GM19239 (cell line): ENCODE measurements around the gene CTDSPL2.
A peak's percentile ranks its signal among the peaks of the same experiment; 100 is the strongest.
"Not testable (repeated sequence)": the region's sequence is repeated elsewhere in the genome, so short reads cannot be mapped to it uniquely, and the experiment has no call there.

Source experiments
- DNase-seq: peaks from one replicate; pipeline ENCODE4 v3.0.0; 2011; ENCODE audit warnings: low spot score; ENCODE audit not compliant: insufficient read length
- FAIRE-seq: peaks from 2 replicates; lab custom pipeline; 2011; peaks lifted over from hg19 to GRCh38; lab: Jason Lieb, UNC

CTDSPL2 gene

DNA sequence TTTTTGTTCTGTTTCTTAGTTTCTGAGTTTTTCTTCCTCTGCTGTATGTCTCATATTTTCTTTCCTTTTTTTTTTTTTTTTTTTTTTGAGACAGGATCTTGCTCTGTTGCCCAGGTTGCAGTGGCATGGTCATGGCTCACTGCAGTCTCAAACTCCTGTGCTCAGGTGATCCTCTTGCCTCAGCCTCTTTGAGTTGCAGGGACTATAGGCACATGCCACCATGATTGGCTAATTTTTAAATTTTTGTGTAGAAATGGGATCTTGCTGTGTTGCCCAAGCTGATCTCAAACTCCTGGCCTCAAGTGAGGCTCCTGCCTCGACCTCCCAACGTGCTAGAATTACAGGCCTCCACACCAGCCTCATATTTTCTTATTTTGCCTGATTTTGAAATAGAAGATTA lies 51.9 kb downstream of the CTDSPL2 start:
- FAIRE-seq, result no peak
- no peak for DNase-seq

DNA sequence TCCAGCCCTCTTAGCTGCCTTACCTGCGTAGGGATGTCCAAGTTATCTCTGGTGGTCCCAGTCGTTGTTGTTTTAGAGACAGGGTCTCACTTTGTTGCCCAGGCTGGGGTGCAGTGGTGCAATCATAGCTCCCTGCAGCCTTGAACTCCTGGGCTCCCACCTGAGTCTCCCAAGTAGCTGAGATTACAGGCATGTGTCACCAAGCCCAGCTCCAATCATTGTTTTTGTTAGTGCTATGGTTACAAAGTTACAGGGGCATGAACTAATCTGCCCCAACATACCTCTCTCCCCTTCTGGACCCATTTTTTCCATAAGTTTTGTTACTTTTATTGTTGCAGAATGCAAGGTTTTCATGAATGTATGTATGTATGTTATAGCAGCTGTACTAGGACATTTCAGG lies 54.7 kb downstream of the CTDSPL2 start:
- DNase-seq, result no peak
- FAIRE-seq, result no peak

DNA sequence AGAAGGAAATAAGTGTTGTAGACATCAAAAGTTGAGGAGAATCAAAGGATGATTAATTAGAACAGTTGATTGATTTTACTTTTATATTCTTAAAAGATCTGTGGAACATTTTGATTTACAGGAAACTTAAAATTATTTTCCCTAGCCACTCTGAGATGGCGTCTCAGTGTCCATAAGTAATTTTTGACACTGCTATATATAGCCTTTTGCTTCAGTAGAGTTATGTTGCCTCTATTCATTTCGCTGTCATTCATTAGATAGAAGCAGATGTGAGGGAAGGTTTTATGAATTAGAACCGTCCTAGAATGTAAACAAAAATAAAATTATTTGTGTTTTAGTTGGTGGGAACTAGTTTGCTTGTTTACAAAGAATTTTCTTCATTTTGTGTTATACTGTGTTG lies 58.5 kb downstream of the CTDSPL2 start:
- FAIRE-seq (no peak), DNase-seq (no peak)

DNA sequence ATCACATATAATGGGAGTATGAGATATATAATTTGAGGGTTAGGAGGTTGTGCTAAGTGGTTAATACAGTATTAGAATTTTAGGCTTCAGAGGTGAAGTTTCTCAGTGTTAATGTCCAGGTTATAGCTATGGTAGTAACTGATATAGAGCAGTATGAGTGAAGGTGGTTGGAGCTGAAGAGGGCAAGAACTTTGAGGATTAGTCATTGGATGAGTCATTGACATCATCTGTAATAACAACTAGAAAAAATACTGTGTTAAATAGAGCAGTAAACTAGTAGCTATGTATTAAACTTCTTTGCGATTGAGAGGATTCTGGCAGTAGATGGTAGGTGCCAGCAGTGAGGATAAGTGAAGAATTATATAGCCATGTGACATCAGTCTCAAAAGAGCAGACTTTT lies 62.0 kb downstream of the CTDSPL2 start:
- DNase-seq, result no peak
- FAIRE-seq, result no peak

- no peak for FAIRE-seq
- DNase-seq, result no peak
These were observed 63.2 kb downstream of the CTDSPL2 start for GRCh38 chr15:44490622-44491021.

GRCh38 chr15:44492040-44492439 lies 64.6 kb downstream of the CTDSPL2 start:
- FAIRE-seq (no peak), DNase-seq (no peak)

DNA sequence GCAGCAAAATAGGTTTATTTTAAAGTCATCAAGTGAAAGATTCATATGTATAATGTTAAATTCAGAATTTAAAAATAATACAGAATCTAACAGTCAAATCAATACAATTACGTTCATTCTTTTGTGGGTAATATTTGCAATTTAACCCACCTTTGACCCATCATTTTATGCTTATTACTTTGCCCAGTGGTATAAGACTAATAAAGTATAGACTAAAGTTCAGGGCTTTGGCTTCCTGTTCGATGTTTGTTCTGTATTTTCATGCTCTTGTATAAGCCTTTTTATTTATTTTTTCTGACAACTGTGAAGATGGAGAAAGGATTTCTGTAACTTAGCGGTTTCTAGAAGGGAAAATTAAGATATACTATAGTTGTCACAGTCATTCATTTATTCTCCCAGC lies 65.2 kb downstream of the CTDSPL2 start:
- DNase-seq (no peak), FAIRE-seq (no peak)

GRCh38 chr15:44495562-44495961 lies 68.1 kb downstream of the CTDSPL2 start:
- DNase-seq (no peak), FAIRE-seq (no peak)

DNA sequence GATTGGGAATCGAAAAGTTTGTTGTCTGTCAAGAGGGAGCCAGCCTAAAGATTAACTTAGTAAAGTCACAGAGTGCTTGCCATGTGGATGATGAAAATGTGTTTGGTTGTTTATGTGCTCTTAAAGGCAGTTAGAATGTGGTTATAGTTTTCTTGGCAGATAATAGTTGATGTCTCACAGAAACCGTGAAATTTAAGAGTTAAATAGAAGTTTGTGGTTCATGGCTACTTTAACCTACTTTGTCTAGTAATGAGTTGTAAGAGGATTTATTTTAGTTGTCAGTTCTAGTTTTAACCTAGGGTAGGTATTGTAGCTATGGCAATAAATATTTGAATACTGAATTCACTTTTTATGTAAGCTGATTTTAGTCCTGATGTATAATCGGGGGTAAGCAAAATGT lies 73.1 kb downstream of the CTDSPL2 start:
- DNase-seq (no peak), FAIRE-seq (peak; percentile 31)

DNA sequence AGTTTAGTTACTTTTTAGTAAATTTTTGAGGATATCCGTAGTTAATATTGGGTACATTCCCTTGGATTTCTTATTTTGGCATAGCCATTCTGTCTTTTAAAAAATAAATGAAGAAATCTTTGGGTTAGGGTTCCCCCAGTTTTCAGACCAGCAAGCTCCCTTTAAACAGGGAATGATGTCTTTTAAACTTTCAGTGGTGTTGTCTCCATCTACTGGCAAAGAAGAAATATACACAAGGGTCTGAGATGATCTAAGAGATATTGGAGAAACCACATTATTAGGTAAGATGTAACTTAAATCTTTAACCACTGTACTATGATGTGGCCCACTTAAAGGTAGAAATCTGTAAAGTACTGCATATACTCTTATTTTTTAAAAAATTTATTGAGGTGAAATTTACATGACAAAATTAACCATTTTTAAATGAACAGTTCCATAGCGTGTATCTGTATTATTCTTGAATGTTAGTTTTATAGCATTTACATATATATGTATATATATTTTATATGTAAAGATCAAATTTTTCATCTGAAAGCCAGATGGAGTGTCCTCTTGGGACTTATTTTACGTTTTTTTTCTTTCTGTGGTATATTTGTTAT lies 74.4 kb downstream of the CTDSPL2 start:
- FAIRE-seq, result peak; percentile 79
- no peak for DNase-seq

DNA sequence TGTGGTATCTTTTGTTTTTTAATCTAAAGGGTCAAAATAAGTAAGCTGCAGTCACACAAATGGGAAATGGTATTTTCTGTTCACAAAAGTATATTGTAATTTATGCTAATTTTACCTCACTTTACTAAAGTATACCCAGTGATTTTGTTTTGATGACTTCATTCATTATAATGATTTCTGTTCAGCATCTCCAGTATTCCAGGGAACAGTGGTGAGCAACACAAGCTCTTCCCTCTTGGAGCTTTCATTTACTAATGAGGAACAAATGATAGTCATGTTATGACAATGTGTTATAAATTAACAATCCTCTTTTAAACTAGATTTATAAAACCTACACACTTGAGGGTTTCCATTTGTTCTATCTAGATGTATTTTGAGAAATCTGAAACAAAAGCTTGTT lies 89.0 kb downstream of the CTDSPL2 start:
- DNase-seq (no peak), FAIRE-seq (no peak)

GRCh38 chr15:44519537-44519936 lies 92.1 kb downstream of the CTDSPL2 start:
- no peak for FAIRE-seq
- DNase-seq, result no peak

DNA sequence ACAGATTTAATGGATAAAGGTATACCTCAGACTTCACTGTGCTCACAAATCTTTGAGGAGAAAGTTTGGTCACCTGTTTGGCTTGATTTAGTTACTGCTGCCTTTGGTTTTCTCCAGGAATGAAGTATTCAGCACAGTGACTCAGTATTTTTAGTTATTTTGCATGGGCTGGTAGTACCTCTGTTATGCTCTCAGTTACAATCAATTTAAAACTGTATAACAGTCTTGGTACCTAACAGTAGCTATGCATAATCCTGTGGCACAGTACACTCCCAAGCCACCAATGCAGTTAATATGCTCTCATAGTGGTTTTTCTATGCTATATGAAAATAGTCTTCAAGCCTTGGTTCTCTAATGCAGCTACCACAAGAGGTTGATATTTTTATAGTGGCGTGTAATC lies 97.6 kb downstream of the CTDSPL2 start:
- no peak for FAIRE-seq
- DNase-seq, result no peak

- FAIRE-seq, result no peak
- DNase-seq, result no peak
These were observed 99.8 kb downstream of the CTDSPL2 start for GRCh38 chr15:44527241-44527640.

DNA sequence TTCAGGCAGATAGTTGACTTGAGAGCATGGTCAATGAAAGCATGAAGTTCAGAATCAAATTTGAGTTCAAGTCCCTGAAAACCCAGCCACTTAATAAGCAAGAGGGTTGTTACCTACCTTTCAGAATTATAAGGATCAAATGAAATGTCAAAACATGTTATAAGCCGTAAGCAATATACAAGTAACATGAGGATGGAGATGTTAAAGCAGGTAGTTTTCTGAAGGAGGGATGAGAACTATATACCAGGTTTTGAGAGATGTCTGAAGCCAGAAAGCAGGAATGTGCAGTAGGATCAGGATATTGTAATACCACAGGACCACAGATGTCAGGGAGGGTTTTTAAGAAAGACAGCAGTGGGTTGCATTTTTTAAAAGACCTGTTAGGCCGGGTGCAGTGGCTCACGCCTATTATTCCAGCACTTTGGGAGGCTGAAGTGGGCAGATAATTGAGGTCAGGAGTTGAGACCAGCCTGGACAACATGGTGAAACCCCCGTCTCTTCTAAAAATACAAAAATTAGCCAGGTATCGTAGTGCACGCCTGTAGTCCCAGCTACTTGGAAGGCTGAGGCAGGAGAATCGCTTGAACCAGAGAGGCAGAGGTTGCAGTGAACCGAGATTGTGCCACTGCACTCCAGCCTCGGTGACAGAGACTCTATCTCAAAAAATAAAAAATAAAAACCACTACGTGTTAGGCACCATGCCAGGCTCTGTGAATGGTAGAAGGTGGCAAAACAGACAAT lies 102.6 kb downstream of the CTDSPL2 start:
- DNase-seq, result no peak

GRCh38 chr15:44530653-44531052 lies 103.2 kb downstream of the CTDSPL2 start:
- no peak for FAIRE-seq

More for the DNA sequence above, 102.6 kb downstream of the CTDSPL2 start:
- FAIRE-seq, result no peak

DNA sequence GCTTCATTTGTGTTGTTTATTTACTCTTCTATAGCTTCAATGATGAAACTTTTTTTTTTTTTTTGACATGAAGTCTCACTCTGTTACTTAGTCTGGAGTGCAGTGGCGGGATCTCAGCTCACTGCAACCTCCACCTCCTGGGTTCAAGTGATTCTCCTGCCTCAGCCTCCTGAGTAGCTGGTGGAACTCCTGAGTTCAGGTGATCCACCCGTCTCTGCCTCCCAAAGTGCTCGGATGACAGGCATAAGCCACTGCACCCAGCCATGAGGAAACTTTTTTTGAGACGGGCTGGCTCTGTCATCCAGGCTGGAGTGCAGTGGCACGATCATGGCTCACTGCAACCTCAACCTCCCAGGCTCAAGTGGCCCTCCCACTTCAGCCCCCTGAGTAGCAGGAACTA lies 104.8 kb downstream of the CTDSPL2 start:
- not testable (repeated sequence) for DNase-seq, FAIRE-seq

More at GRCh38 chr15:44530653-44531052, 103.2 kb downstream of the CTDSPL2 start:
- no peak for DNase-seq

- DNase-seq (no peak), FAIRE-seq (no peak)
These were observed 105.3 kb downstream of the CTDSPL2 start for GRCh38 chr15:44532689-44533088.

GRCh38 chr15:44535092-44535491 lies 107.7 kb downstream of the CTDSPL2 start:
- no peak for FAIRE-seq
- no peak for DNase-seq

GRCh38 chr15:44535523-44536301 lies 108.3 kb downstream of the CTDSPL2 start:
- FAIRE-seq, result peak; percentile 8
- DNase-seq, result no peak

DNA sequence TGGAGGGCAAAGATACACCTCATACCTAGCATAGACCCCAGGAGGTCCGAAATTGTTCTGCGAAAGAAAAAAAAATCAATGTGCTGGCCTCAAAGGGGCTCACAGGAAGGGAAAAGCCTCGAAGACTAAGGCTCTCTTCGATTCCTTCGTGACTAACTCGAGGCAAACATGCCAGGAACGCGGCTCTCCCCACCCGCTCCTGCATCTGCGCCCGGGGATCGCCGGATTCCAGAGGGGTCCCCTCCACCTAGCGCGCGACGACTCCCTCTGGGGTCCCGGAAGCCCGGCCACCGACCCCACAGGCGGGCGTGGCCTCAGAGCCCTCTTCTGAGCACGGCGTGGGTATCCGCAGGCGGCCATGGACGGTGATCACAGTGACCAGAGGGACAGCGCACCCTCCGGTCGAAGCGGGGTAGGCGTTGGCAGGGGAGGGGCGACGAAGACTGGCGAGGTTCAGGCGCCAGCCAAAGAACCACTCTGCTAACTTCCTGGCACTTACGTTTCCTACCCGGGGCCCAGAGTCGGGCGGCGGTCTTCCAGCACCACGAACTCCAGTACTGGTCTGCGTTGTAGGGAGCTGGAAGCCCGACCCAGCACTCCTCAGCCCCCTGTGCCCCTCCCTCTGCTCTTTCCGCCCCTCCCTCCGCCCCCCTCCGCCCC lies 109.0 kb downstream of the CTDSPL2 start:
- peak; percentile 87 for FAIRE-seq

More for the DNA sequence above, 109.0 kb downstream of the CTDSPL2 start:
- DNase-seq, result peak; percentile 4
